Measurements from ENCODE around the gene DAD1.
"Not testable (repeated sequence)": the region's sequence is repeated elsewhere in the genome, so short reads cannot be mapped to it uniquely, and the experiment has no call there.

The DAD1 gene

DNA sequence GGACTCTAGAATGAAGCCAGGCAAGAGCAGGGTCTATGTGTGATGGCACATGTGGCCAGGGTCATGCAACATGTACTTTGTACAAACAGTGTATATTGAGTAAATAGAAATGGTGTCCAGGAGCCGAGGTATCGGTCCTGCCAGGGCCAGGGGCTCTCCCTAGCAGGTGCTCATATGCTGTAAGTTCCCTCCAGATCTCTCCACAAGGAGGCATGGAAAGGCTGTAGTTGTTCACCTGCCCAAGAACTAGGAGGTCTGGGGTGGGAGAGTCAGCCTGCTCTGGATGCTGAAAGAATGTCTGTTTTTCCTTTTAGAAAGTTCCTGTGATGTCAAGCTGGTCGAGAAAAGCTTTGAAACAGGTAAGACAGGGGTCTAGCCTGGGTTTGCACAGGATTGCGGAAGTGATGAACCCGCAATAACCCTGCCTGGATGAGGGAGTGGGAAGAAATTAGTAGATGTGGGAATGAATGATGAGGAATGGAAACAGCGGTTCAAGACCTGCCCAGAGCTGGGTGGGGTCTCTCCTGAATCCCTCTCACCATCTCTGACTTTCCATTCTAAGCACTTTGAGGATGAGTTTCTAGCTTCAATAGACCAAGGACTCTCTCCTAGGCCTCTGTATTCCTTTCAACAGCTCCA is 39.6 kb downstream of the DAD1 start:
- Mint-ChIP-seq H3K27me3 (no peaks in the 10 kb centered on the region), H3K27ac (peak overlapping the region; percentile 71), H3K36me3 (peaks cover 12% of the 10 kb centered on the region), H3K4me3 (peak overlapping the region; percentile 22), H3K9me3 (no peaks in the 10 kb centered on the region), H3K4me1 (peaks cover 56% of the 10 kb centered on the region)
- ATAC-seq (ENCODE audit: low read depth), result no peak
- DNase-seq (ENCODE audit: low spot score in 2 of 2), result no peak

DNA sequence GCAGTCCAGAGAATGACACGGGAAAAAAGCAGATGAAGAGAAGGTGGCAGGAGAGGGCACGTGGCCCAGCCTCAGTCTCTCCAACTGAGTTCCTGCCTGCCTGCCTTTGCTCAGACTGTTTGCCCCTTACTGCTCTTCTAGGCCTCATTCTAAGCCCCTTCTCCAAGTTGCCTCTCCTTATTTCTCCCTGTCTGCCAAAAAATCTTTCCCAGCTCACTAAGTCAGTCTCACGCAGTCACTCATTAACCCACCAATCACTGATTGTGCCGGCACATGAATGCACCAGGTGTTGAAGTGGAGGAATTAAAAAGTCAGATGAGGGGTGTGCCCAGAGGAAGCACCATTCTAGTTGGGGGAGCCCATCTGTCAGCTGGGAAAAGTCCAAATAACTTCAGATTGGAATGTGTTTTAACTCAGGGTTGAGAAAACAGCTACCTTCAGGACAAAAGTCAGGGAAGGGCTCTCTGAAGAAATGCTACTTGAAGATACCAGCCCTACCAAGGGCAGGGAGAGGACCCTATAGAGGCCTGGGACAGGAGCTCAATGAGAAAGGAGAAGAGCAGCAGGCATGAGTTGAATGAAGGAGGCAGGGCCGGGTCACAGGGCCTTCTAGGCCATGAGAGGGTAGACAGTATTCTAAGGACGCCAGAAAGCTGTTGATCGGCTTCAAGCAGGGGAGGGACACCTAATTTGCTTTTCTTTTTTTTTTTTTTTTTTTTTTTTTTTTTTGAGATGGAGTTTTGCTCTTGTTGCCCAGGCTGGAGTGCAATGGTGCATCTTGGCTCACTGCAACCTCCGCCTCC is 40.9 kb downstream of the DAD1 start:
- H3K4me3 Mint-ChIP-seq, result no peak overlapping the region
- no peaks in the 10 kb centered on the region for H3K27me3 Mint-ChIP-seq
- H3K4me1 Mint-ChIP-seq, result peaks cover 55% of the 10 kb centered on the region
- peaks cover 14% of the 10 kb centered on the region for H3K36me3 Mint-ChIP-seq
- DNase-seq (ENCODE audit: low spot score in 2 of 2), result no peak
- H3K9me3 Mint-ChIP-seq, result no peaks in the 10 kb centered on the region
- peak overlapping the region; percentile 71 for H3K27ac Mint-ChIP-seq
- no peak for ATAC-seq (ENCODE audit: low read depth)

DNA sequence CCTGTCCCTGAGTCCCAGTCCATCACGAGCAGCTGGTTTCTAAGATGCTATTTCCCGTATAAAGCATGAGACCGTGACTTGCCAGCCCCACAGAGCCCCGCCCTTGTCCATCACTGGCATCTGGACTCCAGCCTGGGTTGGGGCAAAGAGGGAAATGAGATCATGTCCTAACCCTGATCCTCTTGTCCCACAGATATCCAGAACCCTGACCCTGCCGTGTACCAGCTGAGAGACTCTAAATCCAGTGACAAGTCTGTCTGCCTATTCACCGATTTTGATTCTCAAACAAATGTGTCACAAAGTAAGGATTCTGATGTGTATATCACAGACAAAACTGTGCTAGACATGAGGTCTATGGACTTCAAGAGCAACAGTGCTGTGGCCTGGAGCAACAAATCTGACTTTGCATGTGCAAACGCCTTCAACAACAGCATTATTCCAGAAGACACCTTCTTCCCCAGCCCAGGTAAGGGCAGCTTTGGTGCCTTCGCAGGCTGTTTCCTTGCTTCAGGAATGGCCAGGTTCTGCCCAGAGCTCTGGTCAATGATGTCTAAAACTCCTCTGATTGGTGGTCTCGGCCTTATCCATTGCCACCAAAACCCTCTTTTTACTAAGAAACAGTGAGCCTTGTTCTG is 41.6 kb downstream of the DAD1 start:
- DNase-seq (ENCODE audit: low spot score in 2 of 2), result no peak
- Mint-ChIP-seq H3K27ac (peak overlapping the region; percentile 77), H3K27me3 (no peaks in the 10 kb centered on the region), H3K36me3 (peaks cover 14% of the 10 kb centered on the region), H3K9me3 (no peaks in the 10 kb centered on the region), H3K4me3 (no peak overlapping the region), H3K4me1 (peaks cover 52% of the 10 kb centered on the region)
- no peak for ATAC-seq (ENCODE audit: low read depth)

DNA sequence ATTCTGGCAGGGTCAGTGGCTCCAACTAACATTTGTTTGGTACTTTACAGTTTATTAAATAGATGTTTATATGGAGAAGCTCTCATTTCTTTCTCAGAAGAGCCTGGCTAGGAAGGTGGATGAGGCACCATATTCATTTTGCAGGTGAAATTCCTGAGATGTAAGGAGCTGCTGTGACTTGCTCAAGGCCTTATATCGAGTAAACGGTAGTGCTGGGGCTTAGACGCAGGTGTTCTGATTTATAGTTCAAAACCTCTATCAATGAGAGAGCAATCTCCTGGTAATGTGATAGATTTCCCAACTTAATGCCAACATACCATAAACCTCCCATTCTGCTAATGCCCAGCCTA is 42.3 kb downstream of the DAD1 start:
- H3K27me3 Mint-ChIP-seq, result no peaks in the 10 kb centered on the region
- H3K36me3 Mint-ChIP-seq, result peaks cover 14% of the 10 kb centered on the region
- H3K4me1 Mint-ChIP-seq, result peaks cover 46% of the 10 kb centered on the region
- H3K27ac Mint-ChIP-seq, result peak overlapping the region; percentile 77
- H3K9me3 Mint-ChIP-seq, result no peaks in the 10 kb centered on the region
- DNase-seq (ENCODE audit: low spot score in 2 of 2), result no peak
- H3K4me3 Mint-ChIP-seq, result no peak overlapping the region
- ATAC-seq (ENCODE audit: low read depth), result no peak

DNA sequence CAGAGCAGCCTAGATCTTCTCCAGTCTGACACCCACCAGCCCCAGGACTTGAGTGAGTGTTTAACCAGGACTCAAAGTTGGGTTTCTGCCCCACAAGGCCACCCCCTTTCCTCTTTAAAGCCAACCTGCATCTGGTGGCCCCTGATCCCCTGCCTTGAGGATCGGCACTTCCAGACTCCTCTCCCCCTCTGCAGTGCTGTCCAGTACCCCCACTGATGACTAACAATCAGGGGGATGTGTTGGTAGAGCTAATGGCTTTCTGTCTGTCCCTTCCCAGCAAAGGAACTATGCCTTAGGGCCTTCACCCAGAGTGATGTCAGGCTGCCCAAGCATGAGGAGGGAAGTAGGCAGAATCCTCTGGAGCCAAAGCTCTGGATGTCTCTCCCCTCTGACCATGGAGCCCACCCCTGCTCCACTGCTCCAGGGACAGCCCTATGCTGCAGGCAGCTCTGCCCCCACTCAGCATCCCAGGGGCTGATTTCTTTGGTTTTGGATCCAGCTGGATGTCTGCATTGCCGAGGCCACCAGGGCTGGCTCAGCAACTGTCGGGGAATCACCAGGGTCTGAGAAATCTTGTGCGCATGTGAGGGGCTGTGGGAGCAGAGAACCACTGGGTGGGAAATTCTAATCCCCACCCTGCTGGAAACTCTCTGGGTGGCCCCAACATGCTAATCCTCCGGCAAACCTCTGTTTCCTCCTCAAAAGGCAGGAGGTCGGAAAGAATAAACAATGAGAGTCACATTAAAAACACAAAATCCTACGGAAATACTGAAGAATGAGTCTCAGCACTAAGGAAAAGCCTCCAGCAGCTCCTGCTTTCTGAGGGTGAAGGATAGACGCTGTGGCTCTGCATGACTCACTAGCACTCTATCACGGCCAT is 42.9 kb downstream of the DAD1 start:
- Mint-ChIP-seq H3K36me3 (peaks cover 14% of the 10 kb centered on the region), H3K9me3 (no peaks in the 10 kb centered on the region), H3K27ac (peak overlapping the region; percentile 5), H3K4me1 (peaks cover 42% of the 10 kb centered on the region), H3K4me3 (no peak overlapping the region), H3K27me3 (no peaks in the 10 kb centered on the region)
- DNase-seq (ENCODE audit: low spot score in 2 of 2), result no peak
- no peak for ATAC-seq (ENCODE audit: low read depth)

DNA sequence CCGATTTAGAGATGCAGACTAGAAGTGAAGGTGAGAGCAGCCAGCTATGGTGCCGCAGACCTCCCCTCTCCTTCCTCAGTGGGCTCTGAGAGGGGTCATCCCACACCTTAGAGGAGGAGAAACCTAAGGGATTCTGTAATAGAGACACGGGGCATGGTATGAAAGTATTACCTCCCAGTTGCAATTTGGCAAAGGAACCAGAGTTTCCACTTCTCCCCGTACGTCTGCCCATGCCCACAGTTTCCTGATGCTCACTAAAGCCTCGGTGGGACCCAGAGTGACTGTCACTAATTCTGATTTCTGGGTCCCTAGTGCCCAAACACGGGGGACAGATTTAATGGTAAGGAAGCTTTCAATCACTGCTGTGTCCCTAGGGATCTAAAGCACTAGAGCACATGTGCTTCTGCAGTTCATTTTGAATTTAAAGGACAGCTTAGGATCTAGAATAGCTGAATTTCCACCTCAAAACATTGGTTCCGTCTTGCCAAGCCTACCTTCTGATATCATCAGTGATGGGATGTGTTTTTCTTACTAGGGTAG is 44.1 kb downstream of the DAD1 start:
- ATAC-seq (ENCODE audit: low read depth), result no peak
- Mint-ChIP-seq H3K9me3 (no peaks in the 10 kb centered on the region), H3K4me1 (peaks cover 34% of the 10 kb centered on the region)

DNA sequence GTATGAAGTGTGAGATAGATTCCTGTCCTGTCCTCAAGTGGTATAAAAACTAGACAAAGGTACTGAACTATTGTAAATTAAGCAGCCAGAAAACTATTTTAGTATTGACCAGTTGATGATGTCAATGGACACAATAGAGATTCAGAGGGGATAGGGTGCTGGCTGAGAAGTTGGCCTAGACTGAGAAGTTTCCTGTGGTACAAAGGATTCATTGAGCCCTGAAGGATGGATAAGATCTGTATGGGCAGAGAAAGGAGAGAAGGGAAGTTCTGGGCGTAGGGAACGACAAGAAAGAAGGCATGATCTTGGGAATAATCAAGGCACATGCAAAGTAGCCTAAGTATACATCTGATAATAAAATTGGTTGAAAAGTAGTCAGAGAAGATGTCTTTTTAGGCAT is 44.6 kb downstream of the DAD1 start:
- ATAC-seq (ENCODE audit: low read depth) (no peak), DNase-seq (ENCODE audit: low spot score in 2 of 2) (no peak)
- H3K27me3 Mint-ChIP-seq, result no peaks in the 10 kb centered on the region
- peaks cover 31% of the 10 kb centered on the region for H3K4me1 Mint-ChIP-seq
- no peaks in the 10 kb centered on the region for H3K9me3 Mint-ChIP-seq
- no peak overlapping the region for H3K27ac Mint-ChIP-seq
- H3K36me3 Mint-ChIP-seq, result peaks cover 14% of the 10 kb centered on the region
- no peak overlapping the region for H3K4me3 Mint-ChIP-seq

More for the DNA sequence above, 44.1 kb downstream of the DAD1 start:
- Mint-ChIP-seq H3K27ac (peak overlapping the region; percentile 5), H3K27me3 (no peaks in the 10 kb centered on the region), H3K4me3 (no peak overlapping the region), H3K36me3 (peaks cover 14% of the 10 kb centered on the region)
- DNase-seq (ENCODE audit: low spot score in 2 of 2), result no peak

DNA sequence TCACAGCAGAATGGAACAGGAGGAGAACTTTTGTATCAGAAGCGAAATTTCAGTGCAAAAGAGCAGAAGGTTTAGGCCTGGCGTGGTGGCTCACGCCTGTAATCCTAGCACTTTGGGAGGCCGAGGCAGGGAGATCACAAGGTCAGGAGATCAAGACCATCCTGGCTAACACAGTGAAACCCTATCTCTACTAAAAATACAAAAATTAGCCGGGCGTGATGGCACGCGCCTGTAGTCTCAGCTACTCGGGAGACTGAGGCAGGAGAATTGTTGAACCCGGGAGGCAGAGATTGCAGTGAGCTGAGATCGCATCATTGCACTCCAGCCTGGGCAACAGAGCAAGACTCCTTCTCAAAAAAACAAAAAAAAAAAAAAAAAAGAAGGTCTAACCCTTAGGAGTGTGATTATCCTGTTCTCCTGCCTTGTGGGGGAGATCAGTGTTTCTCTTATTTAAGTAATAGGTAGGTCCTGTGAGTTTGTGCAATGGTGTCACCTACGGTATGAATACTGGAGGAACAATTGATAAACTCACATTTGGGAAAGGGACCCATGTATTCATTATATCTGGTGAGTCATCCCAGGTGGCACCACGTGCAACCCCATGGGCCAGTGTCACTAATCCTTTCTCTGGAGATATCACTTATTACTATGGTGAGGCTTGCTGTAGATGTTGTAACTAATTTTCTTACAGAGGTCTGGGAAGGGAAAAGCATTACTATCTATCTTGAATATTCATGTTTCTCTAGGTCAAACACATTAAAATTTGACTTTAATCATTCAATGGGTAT is 45.3 kb downstream of the DAD1 start:
- not testable (repeated sequence) for H3K4me3 Mint-ChIP-seq; H3K27me3 Mint-ChIP-seq; DNase-seq (ENCODE audit: low spot score in 2 of 2); H3K9me3 Mint-ChIP-seq; ATAC-seq (ENCODE audit: low read depth)
- H3K4me1 Mint-ChIP-seq, result peaks cover 29% of the 10 kb centered on the region
- H3K27ac Mint-ChIP-seq, result peak overlapping the region; percentile 78
- H3K36me3 Mint-ChIP-seq, result peaks cover 11% of the 10 kb centered on the region

DNA sequence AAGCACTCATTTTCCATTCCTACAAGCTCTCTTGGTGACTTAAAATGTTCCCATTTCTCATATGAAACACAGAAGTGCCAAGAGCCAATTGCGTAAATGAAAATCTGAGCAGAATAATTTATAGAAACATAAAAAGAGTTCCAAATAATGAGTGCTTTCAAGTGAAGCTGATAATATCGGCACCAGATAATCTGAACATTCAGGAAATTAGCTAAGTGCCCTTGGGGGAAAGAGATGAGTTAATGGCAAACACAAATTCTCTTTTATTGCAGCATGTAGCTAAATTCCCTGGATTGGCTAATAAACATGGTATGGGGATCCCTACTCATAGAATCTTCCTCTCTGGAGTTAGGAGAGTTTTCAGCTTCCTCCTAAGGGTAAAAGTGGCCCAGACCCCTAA is 46.7 kb downstream of the DAD1 start:
- no peak overlapping the region for H3K4me3 Mint-ChIP-seq
- H3K4me1 Mint-ChIP-seq, result peaks cover 32% of the 10 kb centered on the region

DNA sequence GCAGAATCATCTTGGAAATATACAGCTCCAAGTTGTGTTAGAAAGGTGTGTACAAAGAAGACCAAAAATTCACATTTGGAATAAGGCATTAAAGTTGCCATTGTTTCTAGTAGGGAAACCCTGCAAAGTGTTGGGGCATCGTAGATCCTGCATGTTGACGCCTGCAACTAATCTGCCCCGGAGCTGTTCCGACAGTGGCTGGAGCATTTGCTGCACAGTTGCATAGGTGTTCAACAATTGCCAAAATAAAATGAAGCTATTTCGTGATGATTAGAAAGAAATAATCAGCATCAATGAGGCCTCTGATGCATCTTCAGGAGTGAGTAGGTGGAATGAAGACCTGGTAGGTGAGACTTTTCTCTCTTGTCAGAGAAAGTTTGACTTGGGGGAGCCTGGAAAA is 47.3 kb downstream of the DAD1 start:
- Mint-ChIP-seq H3K36me3 (peaks cover 6% of the 10 kb centered on the region), H3K9me3 (no peaks in the 10 kb centered on the region), H3K27ac (no peak overlapping the region), H3K4me3 (no peak overlapping the region), H3K27me3 (no peaks in the 10 kb centered on the region), H3K4me1 (peaks cover 35% of the 10 kb centered on the region)
- no peak for DNase-seq (ENCODE audit: low spot score in 2 of 2)
- no peak for ATAC-seq (ENCODE audit: low read depth)

More for the DNA sequence above, 46.7 kb downstream of the DAD1 start:
- Mint-ChIP-seq H3K27me3 (no peaks in the 10 kb centered on the region), H3K27ac (no peak overlapping the region), H3K9me3 (no peaks in the 10 kb centered on the region), H3K36me3 (peaks cover 6% of the 10 kb centered on the region)
- no peak for DNase-seq (ENCODE audit: low spot score in 2 of 2)
- no peak for ATAC-seq (ENCODE audit: low read depth)

DNA sequence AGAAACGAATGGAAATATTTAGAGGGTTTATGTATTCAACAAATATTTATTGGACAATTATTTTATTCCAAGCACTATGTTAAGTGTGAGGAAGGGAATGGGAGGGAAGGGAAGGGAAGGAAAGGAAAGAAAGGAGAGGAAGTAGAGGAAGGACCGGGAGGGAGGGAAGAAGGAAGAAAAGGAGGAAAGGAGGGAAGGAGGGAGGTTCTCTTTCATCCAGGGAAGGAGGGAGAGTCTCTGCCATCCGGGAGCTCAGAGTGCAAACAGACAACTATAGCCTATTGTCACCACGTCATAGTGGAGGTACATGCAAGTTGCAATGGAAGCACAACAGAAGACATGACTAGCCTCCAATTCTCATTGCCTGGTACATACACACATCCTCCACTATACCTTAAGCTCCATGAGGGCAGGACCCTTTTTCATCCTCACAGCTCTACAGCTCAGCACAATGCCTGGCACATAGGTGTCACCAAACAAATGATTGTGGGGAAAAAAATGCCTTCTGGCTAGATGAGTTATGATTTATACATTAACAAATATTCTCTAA is 48.1 kb downstream of the DAD1 start:
- no peak for DNase-seq (ENCODE audit: low spot score in 2 of 2)

DNA sequence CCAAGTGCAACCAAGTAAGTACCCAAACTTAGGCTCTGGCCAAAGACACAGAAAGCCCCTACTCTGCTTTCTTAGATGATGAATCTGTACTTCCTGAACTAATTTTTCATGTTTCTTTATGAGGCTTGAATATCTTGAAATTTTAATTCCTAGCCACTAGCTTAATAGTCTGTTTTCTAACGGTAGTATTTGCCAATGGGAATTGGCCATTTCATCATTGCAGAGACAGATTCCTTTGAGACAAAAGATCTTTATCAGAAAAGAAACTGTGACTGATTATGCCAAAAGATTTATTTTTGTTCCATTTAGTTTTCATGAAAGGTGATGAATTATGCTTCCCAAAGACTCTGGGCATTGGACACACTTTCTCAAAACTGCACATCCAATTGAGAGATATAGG is 48.7 kb downstream of the DAD1 start:
- H3K27ac Mint-ChIP-seq, result no peak overlapping the region
- no peak for ATAC-seq (ENCODE audit: low read depth)
- DNase-seq (ENCODE audit: low spot score in 2 of 2), result no peak
- peaks cover 37% of the 10 kb centered on the region for H3K4me1 Mint-ChIP-seq
- H3K36me3 Mint-ChIP-seq, result peaks cover 6% of the 10 kb centered on the region
- H3K27me3 Mint-ChIP-seq, result no peaks in the 10 kb centered on the region
- H3K4me3 Mint-ChIP-seq, result no peak overlapping the region
- H3K9me3 Mint-ChIP-seq, result no peaks in the 10 kb centered on the region

More for the DNA sequence above, 48.1 kb downstream of the DAD1 start:
- Mint-ChIP-seq H3K36me3 (peaks cover 6% of the 10 kb centered on the region), H3K4me3 (no peak overlapping the region), H3K4me1 (peaks cover 38% of the 10 kb centered on the region), H3K27me3 (no peaks in the 10 kb centered on the region), H3K27ac (no peak overlapping the region), H3K9me3 (no peaks in the 10 kb centered on the region)
- ATAC-seq (ENCODE audit: low read depth), result no peak

DNA sequence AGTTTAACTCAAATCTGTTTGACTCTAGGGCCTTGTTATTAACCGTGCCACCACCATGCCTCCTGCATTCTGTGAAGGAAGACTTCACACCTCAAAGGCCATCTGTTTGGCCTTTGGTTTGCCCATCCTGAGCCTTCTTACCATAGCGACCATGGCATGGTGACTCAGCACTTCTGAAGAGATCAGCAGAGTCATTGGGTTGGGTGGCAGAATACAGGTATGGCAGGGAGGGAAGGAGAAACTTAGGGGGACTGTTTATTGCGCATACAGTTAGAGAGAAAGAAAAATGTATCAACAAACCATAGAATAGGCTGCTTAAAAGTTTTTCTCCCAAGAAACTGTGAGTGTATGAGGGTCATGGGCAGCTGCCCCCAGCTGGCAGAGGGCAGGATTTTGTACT is 49.2 kb downstream of the DAD1 start:
- H3K9me3 Mint-ChIP-seq, result no peaks in the 10 kb centered on the region
- ATAC-seq (ENCODE audit: low read depth) (no peak), DNase-seq (ENCODE audit: low spot score in 2 of 2) (no peak)
- peaks cover 34% of the 10 kb centered on the region for H3K4me1 Mint-ChIP-seq
- H3K27me3 Mint-ChIP-seq, result no peaks in the 10 kb centered on the region
- no peak overlapping the region for H3K27ac Mint-ChIP-seq
- H3K4me3 Mint-ChIP-seq, result no peak overlapping the region
- H3K36me3 Mint-ChIP-seq, result peaks cover 6% of the 10 kb centered on the region

Data from memory B cell (primary cell).